Activated CD4-positive, alpha-beta T cell treated with anti-CD3 and anti-CD28 coated beads, Interleukin-2, Interleukin-6, amounts not matched to agents 100 ng/mL and 50 ng/mL, durations not matched to agents 16 hours and 8 hours (primary cell): ENCODE data around the gene BRAT1.
A peak's percentile ranks its signal among the peaks of the same experiment; 100 is the strongest.
"Not testable (repeated sequence)": the region's sequence is repeated elsewhere in the genome, so short reads cannot be mapped to it uniquely, and the experiment has no call there.

Experiments
- DNase-seq: peaks from one replicate; pipeline ENCODE4 v3.0.0-alpha.2; 2020

Gene BRAT1

DNA sequence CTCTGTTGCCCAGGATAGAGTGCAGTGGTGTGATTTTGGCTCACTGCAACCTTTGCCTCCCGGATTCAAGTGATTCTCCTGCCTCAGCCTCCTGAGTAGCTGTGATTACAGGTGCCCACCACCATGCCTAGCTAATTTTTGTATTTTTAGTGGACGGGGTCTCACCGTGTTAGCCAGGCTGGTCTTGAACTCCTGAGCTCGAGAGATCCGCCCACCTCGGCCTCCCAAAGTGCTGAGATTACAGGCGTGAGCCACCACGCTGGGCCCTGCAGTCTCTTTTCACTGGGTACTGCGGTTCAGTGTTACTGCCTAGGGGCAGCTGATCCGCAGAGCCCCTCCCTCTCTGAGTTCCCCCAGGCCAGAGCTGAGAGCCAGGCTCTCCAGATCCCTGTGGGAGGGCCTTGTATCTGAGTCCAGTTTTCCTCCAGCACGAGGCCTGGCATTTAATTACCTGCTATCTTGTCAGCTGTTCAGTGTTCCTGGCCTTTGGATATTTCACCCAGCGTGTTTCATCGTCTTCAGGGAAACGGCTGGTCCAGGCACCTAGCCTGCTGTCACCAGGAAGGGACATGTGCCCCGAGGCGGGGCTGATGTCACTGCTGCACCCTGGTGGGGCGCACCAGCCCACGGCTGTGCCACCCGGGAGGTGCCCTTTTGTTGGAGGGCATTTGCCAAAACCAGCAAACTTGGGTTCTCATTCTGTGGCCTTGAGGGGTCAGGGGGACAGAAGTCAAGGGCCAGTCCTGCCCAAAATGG is 19.3 kb downstream of the BRAT1 start:
- not testable (repeated sequence) for DNase-seq

DNA sequence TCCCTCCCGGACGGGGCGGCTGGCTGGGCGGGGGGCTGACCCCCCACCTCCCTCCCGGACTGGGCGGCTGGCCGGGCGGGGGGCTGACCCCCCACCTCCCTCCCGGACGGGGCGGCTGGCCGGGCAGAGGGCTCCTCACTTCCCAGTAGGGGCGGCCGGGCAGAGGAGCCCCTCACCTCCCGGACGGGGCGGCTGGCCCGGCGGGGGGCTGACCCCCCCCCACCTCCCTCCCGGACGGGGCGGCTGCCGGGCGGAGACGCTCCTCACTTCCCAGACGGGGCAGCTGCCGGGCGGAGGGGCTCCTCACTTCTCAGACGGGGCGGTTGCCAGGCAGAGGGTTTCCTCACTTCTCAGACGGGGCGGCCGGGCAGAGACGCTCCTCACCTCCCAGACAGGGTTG is 21.1 kb downstream of the BRAT1 start:
- not testable (repeated sequence) for DNase-seq

DNA sequence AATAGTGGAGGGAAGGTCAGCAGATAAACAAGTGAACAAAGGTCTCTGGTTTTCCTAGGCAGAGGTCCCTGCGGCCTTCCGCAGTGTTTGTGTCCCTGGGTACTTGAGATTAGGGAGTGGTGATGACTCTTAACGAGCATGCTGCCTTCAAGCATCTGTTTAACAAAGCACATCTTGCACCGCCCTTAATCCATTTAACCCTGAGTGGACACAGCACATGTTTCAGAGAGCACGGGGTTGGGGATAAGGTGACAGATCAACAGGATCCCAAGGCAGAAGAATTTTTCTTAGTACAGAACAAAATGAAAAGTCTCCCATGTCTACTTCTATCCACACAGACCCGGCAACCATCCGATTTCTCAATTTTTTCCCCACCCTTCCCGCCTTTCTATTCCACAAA is 21.8 kb downstream of the BRAT1 start:
- DNase-seq: not testable (repeated sequence)

DNA sequence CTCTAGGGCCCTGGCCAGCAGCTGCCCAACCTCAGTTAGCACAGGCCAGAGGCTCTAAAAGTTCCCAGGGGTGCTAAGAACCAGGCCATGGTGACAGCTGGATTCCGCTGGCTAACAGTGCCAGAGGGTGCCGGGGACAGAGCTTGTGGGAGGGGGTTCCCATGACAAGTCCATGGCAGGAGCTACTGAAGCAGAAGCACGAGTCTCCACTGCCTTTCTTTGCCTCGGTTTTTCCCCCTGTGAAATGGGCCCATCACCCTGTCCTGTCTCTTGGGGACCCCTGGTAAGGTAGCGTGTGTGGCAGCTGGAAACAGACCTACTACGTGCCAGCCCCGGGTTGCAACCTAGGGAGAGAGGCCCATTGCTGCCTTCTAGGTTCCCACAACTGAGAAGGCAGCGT is 22.5 kb downstream of the BRAT1 start:
- DNase-seq: not testable (repeated sequence)

DNA sequence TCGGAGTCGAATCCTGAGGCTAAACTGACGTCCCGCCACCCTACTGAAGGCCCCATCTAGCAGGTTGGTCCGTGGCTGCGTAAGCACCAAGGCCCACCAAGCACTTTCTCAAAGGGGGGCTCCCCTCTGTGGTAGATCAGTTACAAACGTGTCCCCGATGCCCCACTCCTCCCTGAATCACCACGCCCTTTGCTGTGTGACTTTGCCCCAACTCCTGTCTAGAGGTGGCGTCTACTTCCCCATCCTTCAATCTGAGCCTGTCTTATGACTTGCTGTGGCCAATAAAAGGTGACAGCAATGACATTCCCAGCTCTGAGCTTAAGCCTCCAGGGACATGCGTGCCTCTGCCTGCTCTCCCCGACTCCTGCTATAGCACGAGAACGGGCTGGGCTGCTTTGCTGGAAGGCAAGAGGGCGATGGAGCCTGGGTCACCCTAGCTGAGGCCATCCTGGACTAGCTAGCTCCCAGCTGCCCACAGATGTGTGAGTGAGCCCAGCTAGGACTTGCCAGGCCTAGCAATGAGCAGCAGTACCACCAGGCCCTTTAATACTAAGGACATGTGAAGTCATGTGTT is 23.0 kb downstream of the BRAT1 start:
- not testable (repeated sequence) for DNase-seq

DNA sequence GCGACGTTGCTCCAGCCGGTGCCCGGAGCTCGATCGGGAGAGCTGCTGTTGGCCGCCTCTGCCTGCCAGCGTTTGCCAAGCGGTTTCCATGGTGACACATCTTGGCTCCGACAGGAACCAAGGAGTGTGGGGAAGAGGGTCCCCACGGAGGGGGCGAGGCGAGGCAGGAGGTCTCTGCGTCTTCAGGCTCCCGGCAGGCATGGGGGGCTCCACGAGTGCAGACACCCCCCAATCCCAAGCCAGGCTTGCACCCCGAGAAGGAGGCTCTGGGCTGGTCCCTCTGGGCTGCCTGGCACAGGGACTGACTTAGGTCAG is 23.6 kb downstream of the BRAT1 start:
- not testable (repeated sequence) for DNase-seq

DNA sequence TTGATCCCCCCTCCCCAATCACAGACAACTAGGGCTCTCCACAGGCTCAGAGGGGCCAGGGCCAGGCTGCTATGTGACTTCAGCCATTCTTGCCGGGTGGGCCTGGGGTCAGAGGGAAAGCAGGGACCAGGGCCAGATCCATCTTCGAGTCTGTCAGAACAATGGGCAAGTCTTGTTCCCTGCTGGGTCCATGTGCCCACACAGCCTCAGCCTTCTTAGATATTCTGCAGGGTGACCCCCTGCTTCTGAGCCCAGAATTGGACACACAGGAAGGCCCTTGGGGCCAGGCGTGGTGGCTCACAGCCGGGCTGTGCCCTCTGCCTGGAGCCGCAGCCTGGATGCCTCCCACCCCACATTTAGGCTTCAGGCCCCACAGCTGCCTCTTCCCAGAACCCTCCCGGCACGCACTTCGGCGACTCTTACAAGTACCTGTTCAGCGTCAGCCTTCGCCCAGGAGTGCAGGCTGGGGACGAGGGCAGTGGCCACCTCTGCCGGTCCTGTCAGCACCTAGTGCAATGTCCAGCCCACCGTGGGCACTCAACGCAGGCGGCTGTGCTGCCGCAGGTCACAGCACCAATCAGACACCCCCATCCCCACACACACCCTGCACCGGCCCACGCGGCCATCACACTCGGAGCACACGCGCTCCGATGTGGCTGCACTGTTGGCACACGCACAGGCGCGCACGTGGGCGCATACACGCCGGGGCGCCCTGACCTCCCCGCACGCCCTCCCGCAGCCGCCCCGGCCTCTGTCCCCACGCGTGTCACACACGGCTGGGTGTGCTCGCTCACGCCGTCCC is 24.1 kb downstream of the BRAT1 start:
- not testable (repeated sequence) for DNase-seq

DNA sequence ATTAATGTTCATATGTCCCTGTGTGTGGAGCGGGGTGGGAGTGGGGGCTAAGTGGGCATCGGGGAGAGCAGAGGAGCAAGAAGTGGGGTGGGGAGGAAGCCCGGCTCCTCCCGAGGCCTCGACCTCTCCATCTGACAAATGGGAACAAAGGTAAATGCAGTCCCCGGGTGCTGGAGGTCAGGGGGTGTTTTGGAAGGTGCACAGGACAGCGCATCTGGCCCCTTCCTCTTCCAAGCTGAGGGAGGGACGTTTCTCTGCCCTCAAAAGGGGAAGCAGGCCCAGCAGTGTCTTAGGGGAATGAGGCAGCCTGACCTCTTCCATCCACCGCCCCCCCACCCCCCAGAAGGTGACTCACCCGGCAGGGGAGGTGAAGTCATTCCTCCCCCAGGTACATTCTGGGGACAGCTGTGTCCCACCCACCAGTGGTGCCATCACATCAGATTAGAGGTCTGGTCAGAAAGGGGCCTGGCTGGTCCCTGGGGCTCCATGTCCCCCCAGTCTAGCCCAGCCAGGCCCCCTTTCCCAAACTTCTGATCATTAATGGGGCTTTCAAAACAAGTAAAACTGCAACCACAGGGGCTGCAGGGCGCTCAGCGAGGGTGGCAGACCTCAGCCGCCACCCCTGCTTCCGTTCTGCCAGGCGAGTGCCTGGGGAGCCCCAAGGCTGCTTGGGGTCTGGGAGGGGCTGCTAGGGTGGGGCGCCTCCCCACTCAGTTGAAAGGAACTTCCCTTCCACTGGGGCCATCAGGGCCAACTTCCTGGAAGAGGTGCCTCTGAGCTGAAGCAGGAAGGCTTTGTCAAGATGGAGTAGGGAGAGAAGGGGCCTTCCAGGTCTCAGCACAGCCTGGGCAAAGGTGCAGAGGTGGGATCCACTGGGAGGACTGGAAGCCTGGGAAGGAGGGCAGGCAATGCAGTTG is 25.0 kb downstream of the BRAT1 start:
- peak; percentile 91 for DNase-seq

DNA sequence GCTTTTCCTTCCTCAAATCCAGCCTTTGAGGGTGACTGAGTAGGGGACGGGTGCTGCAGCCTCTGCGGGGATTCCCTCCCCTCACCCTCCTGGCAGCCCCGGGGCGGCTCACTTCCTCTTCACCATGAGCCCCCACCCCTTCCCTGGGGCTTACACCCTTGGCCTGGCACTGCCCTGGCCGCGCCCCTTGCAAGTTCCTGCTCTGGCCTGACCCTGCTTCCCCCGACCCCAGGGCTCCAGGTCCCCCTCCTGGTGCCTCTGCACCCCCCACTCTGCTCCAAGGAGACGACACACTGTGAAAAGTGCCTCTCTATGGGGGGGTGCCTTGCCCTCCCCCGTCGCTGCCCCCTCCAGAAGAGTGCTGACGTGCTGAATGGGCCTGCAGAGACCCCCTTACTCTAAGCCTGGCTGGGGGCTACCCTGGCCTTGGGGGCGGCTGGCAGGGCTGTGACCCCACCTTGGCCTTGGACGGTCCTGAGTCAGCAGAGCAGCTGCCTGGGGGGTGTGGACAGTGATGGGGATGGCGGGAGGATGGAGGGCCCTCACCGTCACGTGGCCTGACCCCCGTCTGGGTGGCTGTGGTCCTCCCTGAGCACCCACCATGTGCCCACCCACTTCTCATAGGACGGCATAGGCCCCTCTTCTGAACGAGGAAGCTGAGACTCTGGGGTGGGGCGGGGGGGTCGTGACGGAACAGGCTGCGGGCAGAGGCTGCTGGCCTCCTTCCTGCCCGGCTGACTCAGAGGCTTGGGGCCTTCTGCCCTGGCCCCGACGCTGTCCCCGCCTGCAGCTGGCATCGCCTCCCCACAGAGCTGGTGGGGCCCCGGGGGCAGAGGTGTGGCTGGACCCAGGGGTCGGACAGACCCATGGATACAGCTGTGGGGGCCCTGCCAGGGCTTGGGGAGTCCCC is 25.9 kb downstream of the BRAT1 start:
- peak; percentile 74 for DNase-seq

DNA sequence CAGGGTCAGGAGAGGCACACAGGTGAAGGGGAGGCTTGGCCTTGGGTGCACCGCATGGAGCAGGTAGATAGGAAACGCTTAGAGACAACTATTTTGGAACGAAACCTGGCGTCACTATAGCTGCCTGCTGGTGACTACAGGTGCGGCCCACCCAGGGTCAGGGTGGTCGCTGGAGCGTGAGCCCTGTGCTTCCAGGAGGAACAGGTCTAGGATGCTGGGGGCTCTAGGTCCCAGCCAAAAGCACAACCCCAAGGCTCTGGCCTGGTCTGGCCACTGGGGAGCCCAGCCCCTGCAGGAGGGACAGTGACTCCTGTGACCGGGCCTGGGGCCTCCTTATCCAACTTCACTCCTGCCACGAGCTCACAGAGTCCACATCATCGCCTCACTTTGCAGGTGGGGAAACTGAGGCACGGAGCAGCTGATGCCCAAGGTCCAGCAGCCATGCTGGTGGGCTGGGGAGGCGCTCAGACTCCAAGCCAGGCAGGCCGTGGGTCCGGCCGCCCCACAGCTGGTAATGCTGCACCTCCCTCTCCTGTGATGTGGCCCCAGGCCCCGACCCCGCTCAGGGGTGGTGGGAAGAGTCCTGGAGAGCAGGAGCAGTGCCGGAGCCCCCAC is 26.7 kb downstream of the BRAT1 start:
- no peak for DNase-seq

DNA sequence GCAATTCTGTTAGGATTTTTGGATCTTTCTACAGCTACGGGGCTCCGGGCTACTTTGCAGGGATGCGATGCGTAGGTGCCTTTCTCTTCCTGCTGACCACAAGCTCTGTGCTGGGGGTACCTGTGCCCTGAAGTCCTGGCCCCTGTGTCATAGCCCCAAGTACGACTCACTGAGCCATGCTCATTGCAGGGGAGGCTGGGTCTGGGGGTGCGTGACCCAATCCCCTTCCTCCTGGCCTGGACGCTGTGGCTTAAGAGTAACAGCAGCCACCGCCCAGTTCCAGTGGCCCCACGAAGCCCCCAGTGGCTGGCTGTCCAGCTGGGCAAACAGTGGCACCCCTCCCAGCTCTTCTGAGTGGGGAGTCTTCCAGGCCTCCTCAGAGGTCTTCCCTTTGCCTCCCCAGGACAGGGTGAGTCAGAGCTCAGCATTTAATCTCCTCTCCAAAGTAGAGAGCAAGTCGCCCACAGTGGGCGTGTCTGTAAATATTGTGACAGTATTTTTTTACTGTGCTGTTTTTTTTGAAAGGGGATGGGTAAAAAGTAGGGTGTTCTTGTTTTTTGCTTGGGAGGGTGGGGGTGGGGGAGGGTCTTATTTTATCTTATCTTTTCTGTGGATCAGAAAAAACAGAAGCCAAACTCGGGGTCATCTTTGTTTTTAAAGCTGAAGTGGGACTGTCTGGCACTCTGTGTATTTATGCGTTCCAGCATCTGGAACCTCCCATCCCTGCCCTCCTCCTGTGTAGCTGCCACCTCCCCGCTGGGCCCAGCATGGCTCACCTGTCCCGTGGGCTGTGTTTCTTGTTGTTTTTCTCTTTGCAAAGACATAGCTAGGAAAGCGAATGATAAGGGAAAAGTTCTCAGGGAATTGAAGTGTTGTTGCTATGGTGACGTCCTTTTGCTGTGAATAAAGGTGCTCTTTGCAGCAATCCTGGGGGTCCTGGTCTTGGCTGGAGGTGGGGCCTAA is 27.5 kb downstream of the BRAT1 start:
- DNase-seq: peak; percentile 53

DNA sequence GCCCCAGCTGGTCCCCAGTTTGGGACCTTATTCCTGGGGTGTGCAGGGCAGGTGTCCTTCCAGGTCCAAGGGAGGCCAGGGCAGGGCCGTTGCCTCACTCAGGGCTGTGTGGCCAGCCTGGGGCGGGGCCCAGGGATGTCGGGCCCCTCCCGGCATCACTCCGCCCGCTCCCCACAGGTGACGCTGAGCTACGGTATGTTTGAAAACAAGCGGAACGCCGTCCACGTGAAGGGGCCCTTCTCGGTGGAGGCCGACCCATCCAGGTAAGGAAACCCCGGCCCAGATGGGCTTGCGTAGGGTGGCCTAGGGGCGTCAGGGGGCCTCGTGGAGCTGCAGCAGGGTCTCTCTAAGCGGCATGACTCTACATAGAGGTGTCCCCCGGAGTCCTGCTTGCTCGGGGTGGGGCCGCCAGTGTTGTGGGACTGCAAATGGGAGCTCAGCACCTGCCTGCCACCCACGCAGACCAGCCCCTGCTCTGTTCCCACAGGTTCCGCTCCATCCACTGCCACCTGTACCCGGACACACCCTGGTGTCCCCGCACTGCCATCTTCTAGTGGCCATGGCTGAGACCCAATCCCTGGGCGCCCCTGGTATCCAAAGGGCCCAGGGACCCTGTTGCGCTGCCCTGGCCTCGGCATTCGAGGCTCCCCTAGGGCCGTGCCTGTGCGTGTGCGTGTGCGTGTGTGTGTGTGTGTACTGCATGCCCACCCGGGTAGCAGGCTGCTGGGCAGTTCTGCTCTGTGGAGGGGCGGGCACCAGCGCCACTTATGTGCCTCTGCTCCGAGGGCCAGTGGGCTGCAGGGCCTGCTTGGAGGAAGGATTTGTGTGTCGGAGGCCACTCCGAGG is 28.4 kb downstream of the BRAT1 start:
- no peak for DNase-seq

DNA sequence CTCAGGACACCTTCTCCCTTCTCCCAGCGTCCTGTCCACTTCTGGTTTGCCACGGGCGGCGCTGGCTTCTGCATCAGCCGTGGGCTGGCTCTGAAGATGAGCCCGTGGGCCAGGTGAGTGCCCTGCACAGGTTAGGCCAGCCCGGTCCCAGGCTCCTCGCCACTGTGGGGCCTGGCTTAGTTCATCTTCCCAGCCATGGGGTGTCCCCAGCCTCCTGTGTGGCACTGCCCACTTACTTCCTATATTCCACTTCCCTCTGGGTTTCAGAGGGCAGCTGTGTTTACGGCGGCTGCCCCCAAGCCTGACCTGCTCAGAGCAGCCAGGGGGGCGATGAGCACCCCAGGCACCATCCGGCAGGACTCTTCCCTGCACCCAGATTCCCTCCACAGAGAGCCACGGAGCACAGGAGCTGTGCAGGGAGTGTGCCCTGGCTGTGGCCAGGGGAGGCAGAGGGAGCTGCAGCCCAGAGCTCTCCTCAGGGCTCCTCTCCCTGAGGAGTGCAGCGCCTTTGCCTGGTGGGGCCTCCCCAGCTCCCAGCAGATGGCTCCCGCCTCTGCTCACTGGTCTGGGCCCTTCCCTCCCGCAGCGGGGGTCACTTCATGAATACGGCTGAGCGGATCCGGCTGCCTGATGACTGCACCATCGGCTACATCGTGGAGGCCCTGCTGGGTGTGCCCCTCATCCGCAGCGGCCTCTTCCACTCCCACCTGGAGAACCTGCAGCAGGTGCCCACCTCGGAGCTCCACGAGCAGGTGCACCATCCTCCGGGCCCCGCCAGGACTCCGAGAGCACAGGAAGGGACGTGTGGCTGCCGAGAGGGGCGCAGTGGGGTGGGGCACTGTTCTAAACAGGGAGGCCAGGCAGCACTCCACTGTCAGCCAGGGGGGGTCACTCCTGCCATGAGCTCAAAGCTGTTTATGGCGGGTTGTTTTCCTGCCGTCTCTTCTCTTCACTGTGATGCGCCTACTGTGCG is 29.4 kb downstream of the BRAT1 start:
- no peak for DNase-seq

DNA sequence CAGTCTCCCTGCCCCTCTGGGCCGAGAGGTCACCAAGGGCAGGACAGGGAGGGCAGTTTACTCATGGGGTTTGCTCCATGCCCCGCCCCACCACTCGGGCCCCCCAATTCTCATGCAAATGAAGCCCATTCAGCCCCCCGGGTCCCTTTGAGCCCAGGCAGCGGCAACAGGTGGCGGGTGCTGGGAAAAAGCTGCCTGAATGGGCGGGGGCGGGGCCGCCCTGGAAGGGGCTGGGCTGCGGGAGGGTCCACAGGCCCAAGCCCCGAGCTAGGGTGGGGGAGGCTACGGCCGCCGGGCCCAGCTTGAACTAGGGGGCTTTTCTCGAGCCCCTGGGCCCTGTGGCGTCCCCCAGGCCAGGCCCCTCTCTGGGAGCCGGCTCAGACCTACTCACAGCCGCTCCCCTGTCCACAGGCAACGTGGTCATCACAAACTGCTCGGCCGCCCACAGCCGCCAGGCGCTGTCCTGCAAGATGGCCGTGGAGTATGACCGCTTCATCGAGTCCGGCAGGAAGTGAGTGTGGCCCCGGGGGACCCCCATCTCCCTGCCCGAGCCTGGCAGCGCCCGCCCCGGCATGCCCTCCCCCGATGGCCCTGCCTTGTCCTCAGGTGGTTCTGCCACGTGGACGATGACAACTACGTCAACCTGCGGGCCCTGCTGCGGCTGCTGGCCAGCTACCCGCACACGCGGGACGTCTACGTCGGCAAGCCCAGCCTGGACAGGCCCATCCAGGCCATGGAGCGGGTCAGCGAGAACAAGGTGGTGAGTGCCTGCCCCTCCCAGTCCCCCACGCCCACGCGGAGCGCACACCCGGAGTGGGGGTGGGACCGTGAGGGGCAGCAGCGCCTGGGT is 30.3 kb downstream of the BRAT1 start:
- DNase-seq: no peak

DNA sequence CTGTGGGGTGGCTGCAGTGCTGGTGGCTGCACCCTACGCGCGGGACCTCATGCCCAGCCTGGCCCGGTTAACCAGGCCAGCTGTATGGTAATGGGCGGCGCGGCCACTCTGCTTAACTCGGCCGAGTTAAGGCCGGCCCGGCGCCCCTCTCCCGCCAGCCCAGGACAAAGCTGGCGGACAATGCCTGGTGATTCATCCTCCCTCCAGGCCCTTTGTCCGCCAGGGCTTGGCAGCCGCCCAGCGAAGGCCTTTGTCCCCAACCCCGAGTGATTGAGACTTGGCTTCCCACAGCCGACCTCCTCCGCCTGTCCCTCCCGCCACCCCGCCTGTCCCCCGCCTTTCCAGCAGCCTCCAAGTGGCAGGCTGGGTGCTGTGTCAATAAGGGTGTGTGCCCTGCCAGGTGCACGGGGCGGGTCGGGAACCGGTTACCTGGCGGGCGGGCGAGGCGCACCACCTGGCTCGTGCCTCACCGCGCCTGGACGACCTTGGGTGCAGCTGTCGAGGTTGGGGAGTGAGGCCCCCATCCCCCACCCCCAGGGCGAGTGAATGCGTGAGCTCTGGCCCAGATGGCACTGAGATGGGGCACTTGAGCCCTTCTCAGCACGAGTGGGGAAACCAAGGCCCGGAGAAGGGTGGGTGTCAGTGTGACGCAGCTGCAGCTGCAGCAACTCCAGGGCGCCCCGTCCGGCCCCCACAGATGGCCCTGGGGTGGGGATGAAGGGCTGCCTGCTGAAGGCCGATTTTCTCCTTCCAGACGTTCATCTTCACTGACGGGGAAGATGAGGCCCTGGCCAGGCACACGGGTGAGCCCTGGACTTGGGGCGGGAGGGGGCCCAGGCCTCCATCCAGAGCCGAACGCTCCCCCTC is 31.1 kb downstream of the BRAT1 start:
- DNase-seq: no peak

DNA sequence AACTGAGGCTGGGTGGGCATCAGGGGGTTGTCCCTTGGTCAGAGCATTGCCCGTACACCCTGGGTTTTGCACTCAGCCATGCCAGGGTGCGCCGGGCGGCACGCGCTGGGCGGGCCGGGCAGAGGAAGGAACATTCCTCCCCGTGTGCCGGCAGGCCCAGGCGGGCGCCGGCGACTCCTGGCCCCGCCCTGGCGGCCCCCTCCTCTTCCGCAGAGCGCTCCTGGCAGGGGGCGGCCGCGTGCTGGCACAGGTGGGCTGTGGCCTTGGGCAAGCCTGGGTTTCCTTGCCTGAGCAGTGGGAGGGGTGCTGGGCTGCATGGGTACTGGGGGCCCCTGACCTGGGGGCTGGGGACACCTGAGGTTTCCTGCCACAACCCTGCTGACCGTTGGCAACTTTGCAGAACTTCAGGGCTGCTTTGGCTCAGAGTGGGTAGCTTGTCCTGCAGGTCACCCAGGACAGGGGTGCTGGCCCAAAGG is 31.8 kb downstream of the BRAT1 start:
- DNase-seq: no peak
